ENCODE measurements around the gene DGKB.

The DGKB gene

DNA sequence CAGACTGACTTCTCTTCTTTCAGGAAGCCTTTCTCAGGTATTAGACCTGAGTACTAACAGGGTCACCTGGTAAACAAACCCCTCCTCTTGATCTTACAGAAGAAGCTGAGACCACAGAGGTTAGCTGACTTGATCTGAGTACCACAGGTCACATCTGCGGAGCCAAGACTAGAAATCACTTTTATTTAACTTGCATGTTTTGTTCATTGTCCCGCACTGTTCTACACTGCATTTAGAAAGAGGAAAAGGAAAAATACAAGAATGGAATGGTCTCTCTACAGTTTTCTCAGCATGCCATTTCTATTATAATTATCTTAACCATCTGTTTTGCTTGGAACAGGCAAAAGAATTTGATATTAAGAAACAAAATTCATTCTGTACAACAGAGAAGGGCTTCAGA, 667.5 kb downstream of the DGKB start:
- no peaks in the 10 kb centered on the region for H4K20me1 ChIP-seq (ENCODE audit: insufficient read depth, low read length)
- no peaks in the 10 kb centered on the region for H3K27me3 ChIP-seq (replicated peaks; ENCODE audit: insufficient read depth, low read length)
- H3K27ac ChIP-seq (ENCODE audit: low read length), result no peak overlapping the region
- H3K36me3 ChIP-seq (replicated peaks; ENCODE audit: insufficient read depth, low read length), result no peaks in the 10 kb centered on the region
- H3F3A ChIP-seq (ENCODE audit: insufficient read depth, low read length), result no peaks in the 10 kb centered on the region
- H3K79me2 ChIP-seq (ENCODE audit: low read length), result no peaks in the 10 kb centered on the region
- TF ChIP-seq, protein P1, sequence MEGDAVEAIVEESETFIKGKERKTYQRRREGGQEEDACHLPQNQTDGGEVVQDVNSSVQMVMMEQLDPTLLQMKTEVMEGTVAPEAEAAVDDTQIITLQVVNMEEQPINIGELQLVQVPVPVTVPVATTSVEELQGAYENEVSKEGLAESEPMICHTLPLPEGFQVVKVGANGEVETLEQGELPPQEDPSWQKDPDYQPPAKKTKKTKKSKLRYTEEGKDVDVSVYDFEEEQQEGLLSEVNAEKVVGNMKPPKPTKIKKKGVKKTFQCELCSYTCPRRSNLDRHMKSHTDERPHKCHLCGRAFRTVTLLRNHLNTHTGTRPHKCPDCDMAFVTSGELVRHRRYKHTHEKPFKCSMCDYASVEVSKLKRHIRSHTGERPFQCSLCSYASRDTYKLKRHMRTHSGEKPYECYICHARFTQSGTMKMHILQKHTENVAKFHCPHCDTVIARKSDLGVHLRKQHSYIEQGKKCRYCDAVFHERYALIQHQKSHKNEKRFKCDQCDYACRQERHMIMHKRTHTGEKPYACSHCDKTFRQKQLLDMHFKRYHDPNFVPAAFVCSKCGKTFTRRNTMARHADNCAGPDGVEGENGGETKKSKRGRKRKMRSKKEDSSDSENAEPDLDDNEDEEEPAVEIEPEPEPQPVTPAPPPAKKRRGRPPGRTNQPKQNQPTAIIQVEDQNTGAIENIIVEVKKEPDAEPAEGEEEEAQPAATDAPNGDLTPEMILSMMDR (IDR thresholded peaks at IDR 0.05; ENCODE audit: low read length), result no peak
- TF ChIP-seq EZH2phosphoT487 (IDR thresholded peaks at IDR 0.05; ENCODE audit: low read length) (no peak), EZH2 (optimal IDR thresholded peaks at IDR 0.05; ENCODE audit: low read depth, low read length) (no peak)
- H3K9me3 ChIP-seq (replicated peaks; ENCODE audit: insufficient read depth, low read length), result no peaks in the 10 kb centered on the region
- no peak for DNase-seq
- no peaks in the 10 kb centered on the region for H3K9me2 ChIP-seq (replicated peaks; ENCODE audit: insufficient read depth, low read length)
- H3K4me2 ChIP-seq (ENCODE audit: low read depth, low read length), result no peak overlapping the region
- H2AFZ ChIP-seq (ENCODE audit: low read length), result no peak overlapping the region
- H3K9ac ChIP-seq (ENCODE audit: low read length), result no peak overlapping the region
- no peaks in the 10 kb centered on the region for H3K4me1 ChIP-seq (ENCODE audit: low read length)
- no peak overlapping the region for H3K4me3 ChIP-seq (ENCODE audit: low read length)

DNA sequence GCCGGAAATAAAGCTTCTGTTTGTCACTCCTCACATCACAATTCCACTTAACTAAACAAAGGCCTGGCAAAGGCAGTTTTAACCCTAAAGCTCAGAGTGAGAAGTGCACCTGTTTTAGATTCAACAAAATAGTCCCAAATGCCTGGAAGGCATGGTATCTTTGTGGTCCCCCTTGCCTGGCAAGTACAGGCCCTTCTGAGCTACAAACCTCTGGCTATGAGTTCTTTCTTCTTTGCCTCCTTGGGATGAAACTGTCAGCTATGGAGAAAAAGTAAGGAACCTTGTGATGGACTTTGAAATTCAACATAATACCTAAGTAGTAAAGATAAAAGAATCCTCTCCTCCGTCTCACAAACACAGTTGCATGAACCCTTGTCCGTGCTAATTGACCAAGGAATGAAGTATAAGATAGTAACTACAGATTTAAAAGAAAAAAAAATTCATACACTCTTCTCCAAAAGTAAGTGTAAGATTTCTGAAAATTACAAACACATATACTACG, 668.6 kb downstream of the DGKB start:
- no peaks in the 10 kb centered on the region for H3F3A ChIP-seq (ENCODE audit: insufficient read depth, low read length)
- no peaks in the 10 kb centered on the region for H3K4me1 ChIP-seq (ENCODE audit: low read length)
- no peaks in the 10 kb centered on the region for H3K79me2 ChIP-seq (ENCODE audit: low read length)
- no peak overlapping the region for H3K4me2 ChIP-seq (ENCODE audit: low read depth, low read length)
- no peaks in the 10 kb centered on the region for H3K9me3 ChIP-seq (replicated peaks; ENCODE audit: insufficient read depth, low read length)
- H3K27ac ChIP-seq (ENCODE audit: low read length), result no peak overlapping the region
- H2AFZ ChIP-seq (ENCODE audit: low read length), result no peak overlapping the region
- H3K4me3 ChIP-seq (ENCODE audit: low read length), result no peak overlapping the region
- TF ChIP-seq, protein P1 (IDR thresholded peaks at IDR 0.05; ENCODE audit: low read length), result no peak
- TF ChIP-seq EZH2phosphoT487 (IDR thresholded peaks at IDR 0.05; ENCODE audit: low read length), result no peak
- no peaks in the 10 kb centered on the region for H4K20me1 ChIP-seq (ENCODE audit: insufficient read depth, low read length)
- no peaks in the 10 kb centered on the region for H3K36me3 ChIP-seq (replicated peaks; ENCODE audit: insufficient read depth, low read length)
- no peaks in the 10 kb centered on the region for H3K9me2 ChIP-seq (replicated peaks; ENCODE audit: insufficient read depth, low read length)
- DNase-seq, result no peak
- no peaks in the 10 kb centered on the region for H3K27me3 ChIP-seq (replicated peaks; ENCODE audit: insufficient read depth, low read length)
- no peak overlapping the region for H3K9ac ChIP-seq (ENCODE audit: low read length)

DNA sequence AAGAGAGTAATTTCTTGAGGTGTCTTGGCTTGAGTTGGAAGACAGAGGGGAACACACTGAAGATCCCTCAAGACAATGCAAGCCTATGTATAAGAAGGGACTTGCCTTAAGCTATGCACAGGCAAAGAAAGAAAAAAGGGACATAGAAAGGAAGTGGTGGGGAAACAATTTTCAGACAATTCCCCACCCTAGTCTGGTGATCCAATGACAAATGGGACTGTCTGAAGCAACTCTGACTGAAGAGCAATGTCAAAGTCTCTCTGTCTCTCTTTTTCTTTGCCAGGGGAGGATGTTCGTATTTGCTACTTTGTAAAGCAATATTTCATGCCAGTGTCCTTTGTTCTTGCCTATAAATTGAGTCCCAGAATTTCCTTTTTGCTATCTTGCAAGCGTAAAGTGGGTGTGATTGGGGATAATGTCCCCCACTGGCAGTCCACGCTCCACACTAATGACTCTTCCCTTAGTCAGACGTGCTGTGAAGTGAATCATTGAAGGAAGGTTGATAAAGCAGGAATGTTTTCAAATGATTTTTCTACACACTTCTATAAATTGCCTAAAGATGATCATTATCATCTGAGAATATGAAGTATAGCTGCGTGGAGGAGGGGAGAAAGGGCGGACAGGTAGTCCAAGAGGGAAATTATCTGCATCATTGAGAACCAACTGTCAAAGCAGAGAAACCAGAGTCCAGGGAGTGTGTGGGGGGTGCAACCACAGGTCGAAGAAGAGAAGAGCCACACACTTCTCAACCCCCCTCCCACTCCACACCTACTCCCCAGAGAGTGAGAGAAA, 669.3 kb downstream of the DGKB start:
- H3F3A ChIP-seq (ENCODE audit: insufficient read depth, low read length), result no peaks in the 10 kb centered on the region
- H4K20me1 ChIP-seq (ENCODE audit: insufficient read depth, low read length), result no peaks in the 10 kb centered on the region
- no peaks in the 10 kb centered on the region for H3K4me1 ChIP-seq (ENCODE audit: low read length)
- no peaks in the 10 kb centered on the region for H3K27me3 ChIP-seq (replicated peaks; ENCODE audit: insufficient read depth, low read length)
- DNase-seq, result no peak
- no peaks in the 10 kb centered on the region for H3K79me2 ChIP-seq (ENCODE audit: low read length)
- no peak overlapping the region for H3K9ac ChIP-seq (ENCODE audit: low read length)
- no peak overlapping the region for H3K4me2 ChIP-seq (ENCODE audit: low read depth, low read length)
- H2AFZ ChIP-seq (ENCODE audit: low read length), result no peak overlapping the region
- H3K27ac ChIP-seq (ENCODE audit: low read length), result no peak overlapping the region
- H3K4me3 ChIP-seq (ENCODE audit: low read length), result no peak overlapping the region
- TF ChIP-seq, protein P1 (IDR thresholded peaks at IDR 0.05; ENCODE audit: low read length), result no peak
- no peak for TF ChIP-seq EZH2 (optimal IDR thresholded peaks at IDR 0.05; ENCODE audit: low read depth, low read length)
- TF ChIP-seq EZH2phosphoT487 (IDR thresholded peaks at IDR 0.05; ENCODE audit: low read length), result no peak
- no peaks in the 10 kb centered on the region for H3K9me2 ChIP-seq (replicated peaks; ENCODE audit: insufficient read depth, low read length)
- H3K36me3 ChIP-seq (replicated peaks; ENCODE audit: insufficient read depth, low read length), result no peaks in the 10 kb centered on the region
- no peaks in the 10 kb centered on the region for H3K9me3 ChIP-seq (replicated peaks; ENCODE audit: insufficient read depth, low read length)

Data from MM.1S (cell line).